SU-DHL-6 (cell line): Measurements from ENCODE around the gene ZNF334.

Source experiments
- H2AFZ ChIP-seq: fragments of 200-600 bp; sonication (generic); 2 replicates; pipeline ENCODE4 v1.6.1; 2014; ENCODE audit warnings: low read depth, mild to moderate bottlenecking, moderate library complexity, mixed read lengths, antibody characterized with exemption, low read length; ENCODE audit not compliant: severe bottlenecking
- H3F3A ChIP-seq: fragments of 200-600 bp; shearing (Covaris generic); 2 replicates; pipeline ENCODE4 v1.6.0; 2016; ENCODE audit warnings: antibody characterized with exemption, mild to moderate bottlenecking; ENCODE audit not compliant: insufficient read depth
- H3K27ac ChIP-seq: fragments of 200-600 bp; sonication (generic); 2 replicates; pipeline ENCODE4 v1.5.1; 2016; ENCODE audit warnings: low read depth, mild to moderate bottlenecking, low read length, moderate library complexity, mixed read lengths
- H3K27me3 ChIP-seq: fragments of 200-600 bp; sonication (generic), shearing (Covaris generic); 2 replicates; pipeline ENCODE4 v1.6.0; 2014; ENCODE audit warnings: mild to moderate bottlenecking, low read length
- H3K36me3 ChIP-seq: fragments of 200-600 bp; sonication (generic); 2 replicates; pipeline ENCODE4 v1.6.1; 2014; ENCODE audit warnings: mild to moderate bottlenecking, low read length, mixed read lengths
- H3K4me2 ChIP-seq: fragments of 300-600, 200-600 bp; shearing (Covaris generic), sonication (generic); 2 replicates; pipeline ENCODE4 v1.6.0; 2014; ENCODE audit warnings: low read length, low read depth, mild to moderate bottlenecking; ENCODE audit not compliant: poor library complexity, severe bottlenecking
- H3K4me3 ChIP-seq: fragments of 200-600 bp; sonication (generic); 2 replicates; pipeline ENCODE4 v1.5.1; 2014; ENCODE audit warnings: antibody characterized with exemption, low read length, mild to moderate bottlenecking, mixed read lengths; ENCODE audit not compliant: insufficient read depth, poor library complexity, severe bottlenecking
- H3K79me2 ChIP-seq: fragments of 200-600 bp; sonication (generic); 2 replicates; pipeline ENCODE4 v1.6.1; 2014; ENCODE audit warnings: mild to moderate bottlenecking, low read length, moderate library complexity; ENCODE audit not compliant: insufficient read depth
- H3K9ac ChIP-seq: fragments of 200-600 bp; sonication (generic); 2 replicates; pipeline ENCODE4 v1.7.0; 2014; ENCODE audit warnings: mild to moderate bottlenecking, low read length
- H3K9me2 ChIP-seq: fragments of 200-600 bp; sonication (generic); replicated peaks from 2 replicates; pipeline ENCODE4 v1.6.1; 2014; ENCODE audit warnings: low read length; ENCODE audit not compliant: insufficient read depth
- H3K9me3 ChIP-seq: fragments of 200-600 bp; sonication (generic); 2 replicates; pipeline ENCODE4 v1.6.1; 2014; ENCODE audit warnings: low read length, mixed read lengths; ENCODE audit not compliant: insufficient read depth
- H4K20me1 ChIP-seq: fragments of 200-600 bp; sonication (generic); 2 replicates; pipeline ENCODE4 v1.6.1; 2014; ENCODE audit warnings: low read depth, mild to moderate bottlenecking, antibody characterized with exemption, low read length, moderate library complexity, mixed read lengths
- CTCF ChIP-seq: fragments of 200-600 bp; sonication (generic); IDR thresholded peaks from one replicate; pipeline ENCODE4 v1.5.1; 2017; ENCODE audit warnings: antibody characterized with exemption, mild to moderate bottlenecking, low read length, moderate library complexity; ENCODE audit not compliant: insufficient read depth, poor library complexity, severe bottlenecking
- EZH2phosphoT487 ChIP-seq: fragments of 200-600 bp; sonication (generic), shearing (Covaris generic); conservative IDR thresholded peaks from 2 replicates; pipeline ENCODE4 v1.6.1; 2018; ENCODE audit warnings: mild to moderate bottlenecking, antibody characterized with exemption, low read length, moderate library complexity, mixed read lengths

ZNF334 gene

GRCh38 chr20:46545077-46545826, 31.9 kb upstream of the ZNF334 start:
- Histone ChIP-seq H4K20me1 (no peaks in the 10 kb centered on the region), H3K9me2 (no peaks in the 10 kb centered on the region), H3K9ac (no peak overlapping the region), H3K27me3 (no peaks in the 10 kb centered on the region), H3K4me3 (no peak overlapping the region), H3F3A (no peaks in the 10 kb centered on the region), H3K27ac (no peak overlapping the region), H3K36me3 (no peaks in the 10 kb centered on the region), H3K9me3 (no peaks in the 10 kb centered on the region), H3K4me2 (no peak overlapping the region), H3K79me2 (no peaks in the 10 kb centered on the region), H2AFZ (no peak overlapping the region)
- TF ChIP-seq CTCF, result no peak
- no peak for TF ChIP-seq EZH2phosphoT487

- Histone ChIP-seq H3K36me3 (no peaks in the 10 kb centered on the region), H3K4me3 (no peak overlapping the region), H3K79me2 (no peaks in the 10 kb centered on the region), H3F3A (no peaks in the 10 kb centered on the region), H3K9ac (no peak overlapping the region), H4K20me1 (no peaks in the 10 kb centered on the region), H3K27me3 (no peaks in the 10 kb centered on the region), H2AFZ (no peak overlapping the region), H3K4me2 (no peak overlapping the region), H3K9me2 (no peaks in the 10 kb centered on the region), H3K27ac (no peak overlapping the region), H3K9me3 (no peaks in the 10 kb centered on the region)
- TF ChIP-seq CTCF (no peak), EZH2phosphoT487 (no peak)
Measured at GRCh38 chr20:46544576-46544975, 31.2 kb upstream of the ZNF334 start.

GRCh38 chr20:46543959-46544358, 30.6 kb upstream of the ZNF334 start:
- no peaks in the 10 kb centered on the region for H3F3A ChIP-seq
- H3K4me2 ChIP-seq, result no peak overlapping the region
- no peak overlapping the region for H3K9ac ChIP-seq
- H3K9me3 ChIP-seq, result no peaks in the 10 kb centered on the region
- no peak for TF ChIP-seq EZH2phosphoT487
- TF ChIP-seq CTCF, result no peak
- H3K36me3 ChIP-seq, result no peaks in the 10 kb centered on the region
- no peaks in the 10 kb centered on the region for H3K9me2 ChIP-seq
- no peak overlapping the region for H2AFZ ChIP-seq
- H4K20me1 ChIP-seq, result no peaks in the 10 kb centered on the region
- no peak overlapping the region for H3K27ac ChIP-seq
- no peaks in the 10 kb centered on the region for H3K27me3 ChIP-seq
- H3K4me3 ChIP-seq, result no peak overlapping the region
- H3K79me2 ChIP-seq, result no peaks in the 10 kb centered on the region
